H1 (cell line): ENCODE measurements around the gene SPP1. TPM values are rescaled to one million over a fixed set of nuclear protein-coding genes. Genes with fewer than 3 reads are reported as not detected.

Source experiments
- CTCF ChIA-PET: fragments of 300-600 bp; sonication (Branson Sonifier 250); formaldehyde crosslinking; loops from one replicate; lab custom pipeline; 2021; ENCODE audit not compliant: partially characterized antibody; lab: Charles Lee
- POLR2A ChIA-PET: fragments of 300-600 bp; sonication (Branson Sonifier 250); formaldehyde crosslinking; loops from one replicate; lab custom pipeline; 2021; ENCODE audit warnings: inconsistent platforms; ENCODE audit not compliant: partially characterized antibody; lab: Charles Lee
- DNase-seq, 2 experiments: peaks; one replicate each; pipeline versions ENCODE4 v3.0.0 to v3.0.0-alpha.2; 2010 to 2022; ENCODE audit warnings: low spot score in 2 of 2, low read depth in 1 of 2, mixed read lengths in 1 of 2
- FAIRE-seq: peaks from 2 replicates; lab custom pipeline; 2011; peaks lifted over from hg19 to GRCh38; lab: Jason Lieb, UNC
- H2AFZ ChIP-seq: 2 replicates; pipeline ENCODE4 v1.8.1; 2012; ENCODE audit warnings: low read length, inconsistent platforms
- H2AK5ac ChIP-seq: 2 replicates; pipeline ENCODE4 v1.6.1; 2013; ENCODE audit warnings: low read depth, low read length
- H2BK120ac ChIP-seq: replicated peaks from 2 replicates; pipeline ENCODE3; 2013; ENCODE audit warnings: low read depth, low read length, inconsistent platforms
- H2BK12ac ChIP-seq: 2 replicates; pipeline ENCODE4 v1.6.1; 2013; ENCODE audit warnings: low read depth, low read length
- H2BK15ac ChIP-seq: 2 replicates; pipeline ENCODE4 v1.6.1; 2013; ENCODE audit warnings: low read length
- H2BK20ac ChIP-seq: 2 replicates; pipeline ENCODE4 v1.6.1; 2013; ENCODE audit warnings: low read length
- H2BK5ac ChIP-seq: 2 replicates; pipeline ENCODE4 v1.6.1; 2013; ENCODE audit warnings: low read depth, low read length
- H3K14ac ChIP-seq: 2 replicates; pipeline ENCODE4 v1.6.1; 2013; ENCODE audit warnings: inconsistent platforms; ENCODE audit not compliant: insufficient read length
- H3K18ac ChIP-seq: 2 replicates; pipeline ENCODE4 v1.6.1; 2013; ENCODE audit warnings: low read length; ENCODE audit errors: extremely low read depth
- H3K23ac ChIP-seq: 2 replicates; pipeline ENCODE4 v1.6.1; 2013; ENCODE audit warnings: inconsistent platforms; ENCODE audit not compliant: insufficient read length
- H3K23me2 ChIP-seq: 2 replicates; pipeline ENCODE4 v1.6.1; 2013; ENCODE audit warnings: low read depth, low read length
- H3K27ac ChIP-seq: 2 replicates; pipeline ENCODE4 v1.6.1; 2011; ENCODE audit warnings: low read depth, low read length, inconsistent platforms
- H3K27me3 ChIP-seq, 4 experiments: replicated peaks in 1 of 4; 1 replicate in 1 of 4; 2 replicates in 3 of 4; pipeline versions ENCODE4 v1.6.1 to v1.8.1; 2011 to 2013; ENCODE audit warnings: low read length in 3 of 4, mild to moderate bottlenecking in 3 of 4, inconsistent platforms in 2 of 4, mixed read lengths in 2 of 4, moderate library complexity in 1 of 4; ENCODE audit not compliant: control insufficient read depth in 3 of 4, insufficient read depth in 3 of 4; ENCODE audit errors: extremely low read depth in 1 of 4
- H3K36me3 ChIP-seq, 4 experiments: 2 replicates each; pipeline versions ENCODE4 v1.6.1 to v1.8.1; 2011 to 2013; ENCODE audit warnings: mild to moderate bottlenecking in 4 of 4, low read length in 3 of 4, moderate library complexity in 2 of 4, control low read depth in 1 of 4, inconsistent platforms in 1 of 4; ENCODE audit not compliant: insufficient read depth in 4 of 4, control insufficient read depth in 2 of 4
- H3K4ac ChIP-seq: replicated peaks from 2 replicates; pipeline ENCODE3; 2013; ENCODE audit warnings: low read length, low read depth, mixed read lengths, inconsistent platforms; ENCODE audit not compliant: insufficient read length
- H3K4me1 ChIP-seq, 4 experiments: replicated peaks in 1 of 4; 1 replicate in 1 of 4; 2 replicates in 3 of 4; pipeline versions ENCODE4 v1.6.1 to v1.8.1; 2011 to 2013; ENCODE audit warnings: low read length in 3 of 4, inconsistent platforms in 2 of 4, mixed read lengths in 1 of 4; ENCODE audit not compliant: insufficient read depth in 4 of 4, control insufficient read depth in 3 of 4
- H3K4me2 ChIP-seq, 2 experiments: 2 replicates each; pipeline versions ENCODE4 v1.6.1 to v1.8.1; 2011 to 2013; ENCODE audit warnings: low read depth in 2 of 2, low read length in 2 of 2, control low read depth in 1 of 2, inconsistent platforms in 1 of 2, mild to moderate bottlenecking in 1 of 2; ENCODE audit not compliant: insufficient read depth in 1 of 2
- H3K4me3 ChIP-seq, 4 experiments: fragments of 200-600, 300-600 bp in 1 of 4; sonication (generic), shearing (Covaris generic), sonication (Bioruptor Twin) in 1 of 4; 2 replicates each; pipeline versions ENCODE4 v1.5.1 to v1.8.1; 2011 to 2016; ENCODE audit warnings: low read length in 4 of 4, low read depth in 3 of 4, control low read depth in 2 of 4, inconsistent platforms in 2 of 4, mild to moderate bottlenecking in 2 of 4, mixed read lengths in 1 of 4, moderate library complexity in 1 of 4; ENCODE audit not compliant: insufficient read depth in 2 of 4; ENCODE audit errors: extremely low read depth in 1 of 4
- H3K56ac ChIP-seq: replicated peaks from 2 replicates; pipeline ENCODE3; 2013; ENCODE audit warnings: low read depth, mild to moderate bottlenecking, mixed read lengths, low read length, inconsistent platforms; ENCODE audit not compliant: insufficient read length
- H3K79me1 ChIP-seq: 2 replicates; pipeline ENCODE4 v1.6.1; 2013; ENCODE audit warnings: low read depth, low read length, control low read depth
- H3K79me2 ChIP-seq, 2 experiments: 2 replicates each; pipeline versions ENCODE4 v1.6.1 to v1.8.1; 2012 to 2013; ENCODE audit warnings: low read length in 2 of 2, mild to moderate bottlenecking in 2 of 2, inconsistent platforms in 1 of 2; ENCODE audit not compliant: insufficient read depth in 2 of 2, control insufficient read depth in 1 of 2
- H3K9ac ChIP-seq, 4 experiments: replicated peaks in 1 of 4; 1 replicate in 1 of 4; 2 replicates in 3 of 4; pipeline versions ENCODE4 v1.6.1 to v1.8.1; 2011 to 2013; ENCODE audit warnings: low read depth in 3 of 4, low read length in 3 of 4, control low read depth in 2 of 4, mild to moderate bottlenecking in 2 of 4, moderate library complexity in 2 of 4, inconsistent platforms in 1 of 4; ENCODE audit errors: extremely low read depth in 1 of 4
- H3K9me3 ChIP-seq, 2 experiments: 2 replicates each; pipeline versions ENCODE4 v1.6.1 to v1.8.1; 2012 to 2013; ENCODE audit warnings: mild to moderate bottlenecking in 2 of 2, moderate library complexity in 2 of 2, control low read depth in 1 of 2, inconsistent platforms in 1 of 2, low read depth in 1 of 2, low read length in 1 of 2, mixed read lengths in 1 of 2; ENCODE audit not compliant: insufficient read depth in 2 of 2
- H4K20me1 ChIP-seq, 2 experiments: replicated peaks in 1 of 2; 2 replicates each; pipeline versions ENCODE3 to v1.8.1; 2011 to 2013; ENCODE audit warnings: inconsistent platforms in 2 of 2, low read length in 2 of 2, mild to moderate bottlenecking in 1 of 2; ENCODE audit not compliant: insufficient read depth in 2 of 2, control insufficient read depth in 1 of 2
- H4K5ac ChIP-seq: 2 replicates; pipeline ENCODE4 v1.6.1; 2013; ENCODE audit warnings: low read length, low read depth, mixed read lengths, inconsistent platforms; ENCODE audit not compliant: insufficient read length
- H4K8ac ChIP-seq: 2 replicates; pipeline ENCODE4 v1.8.0; 2013; ENCODE audit warnings: mild to moderate bottlenecking, moderate library complexity, low read length, inconsistent platforms; ENCODE audit not compliant: insufficient read depth; ENCODE audit errors: extremely low read depth
- H4K91ac ChIP-seq: replicated peaks from 2 replicates; pipeline ENCODE3; 2013; ENCODE audit warnings: low read length, mixed read lengths, inconsistent platforms; ENCODE audit not compliant: insufficient read length
- BRCA1 ChIP-seq: IDR thresholded peaks from 2 replicates; pipeline ENCODE4 v1.6.1; 2012; ENCODE audit warnings: low read depth, low read length, improper control_type of control experiment
- NRF1 ChIP-seq: IDR thresholded peaks from 2 replicates; pipeline ENCODE4 v1.6.1; 2011; ENCODE audit warnings: mild to moderate bottlenecking, low read depth, low read length, improper control_type of control experiment
- WGBS, 2 experiments: shearing (Covaris generic) in 1 of 2; methylation state at CpG; one replicate each; pipeline versions ENCODE4 v1.1.6 to v1.1.7; 2013 to 2015; ENCODE audit warnings: low lambda C conversion rate in 2 of 2, mixed read lengths in 2 of 2, inconsistent platforms in 1 of 2, low coverage in 1 of 2, missing lambda C conversion rate in 1 of 2; ENCODE audit not compliant: insufficient replicate concordance in 2 of 2, insufficient coverage in 1 of 2, insufficient read length in 1 of 2; ENCODE audit errors: extremely low coverage in 1 of 2, missing lambda C conversion rate in 1 of 2; 5-methylcytosine and 5-hydroxymethylcytosine counted together
- polyA plus RNA-seq, 7 experiments: library from polyadenylated mRNA; depleted of rRNA in 3 of 7; stranded (reverse) in 5 of 7; unstranded in 2 of 7; fragments of >200 nt in 5 of 7; fragments of 200-250 nt in 2 of 7; gene quantifications; 1 replicate in 5 of 7; 2 replicates in 1 of 7; 4 replicates in 1 of 7; pipeline versions ENCODE4 v1.2.1 to v1.2.3, GENCODE V29; 2011 to 2013; ENCODE audit warnings: missing spikeins in 2 of 7, mixed read lengths in 2 of 7
- total RNA-seq: library from RNA; stranded (reverse); fragmentation: NEBNext Ultra II Directional; extraction: Animal tissue kit (Norgen Biotek cat#: 25700); gene quantifications from 2 replicates; pipeline ENCODE4 v1.2.1, GENCODE V29; 2021

SPP1 gene
- total and polyA plus RNA-seq, 2 of the 8 experiments (the other 6 are each of a cell fraction or from before 2014, with no cell fraction given), result 13.7 to 26.5 TPM

DNA sequence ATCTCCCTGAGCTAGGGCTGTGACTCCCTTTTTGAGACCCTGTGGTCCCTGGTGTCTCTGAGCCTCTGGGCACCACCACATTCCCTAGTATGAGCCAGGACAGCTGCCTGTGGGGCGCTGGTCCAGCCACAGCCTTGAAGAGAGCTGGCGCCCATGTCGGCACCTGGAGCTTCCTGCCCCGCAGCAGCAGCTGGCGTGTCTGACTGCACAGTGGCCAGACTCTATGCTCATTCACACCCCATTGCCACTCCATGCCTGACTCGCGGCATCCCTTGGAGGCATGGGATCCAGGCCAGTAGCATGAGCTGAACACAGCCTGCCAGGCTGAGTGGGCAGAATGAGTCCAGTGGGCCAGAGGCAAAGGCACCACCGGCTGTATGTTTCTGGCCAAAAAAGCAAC, 8.3 kb upstream of the SPP1 start:
- no peak overlapping the region for H3K9ac ChIP-seq
- H4K8ac ChIP-seq, result no peak overlapping the region
- no peak overlapping the region for H4K91ac ChIP-seq
- no peaks in the 10 kb centered on the region for H3K9me3 ChIP-seq
- H3K56ac ChIP-seq, result no peak overlapping the region
- ChIA-PET POLR2A (interaction anchor here (0.6 to 5.5 kb wide), 8 partner anchors 12 to 46 kb away, joined by 3 to 20 read pairs (median 8); no protein-coding TSS in a partner anchor), CTCF (interaction anchor here (0.7 to 7.1 kb wide), 15 partner anchors 8 to 264 kb away, joined by 3 to 94 read pairs (median 8); partner anchors contain the start of gene SPP1)
- no peak overlapping the region for H4K5ac ChIP-seq
- peaks cover 0 to 4% (median 2%) of the 10 kb centered on the region in 4 experiments; a peak in 2 of 7 replicates for H3K4me1 ChIP-seq
- H3K18ac ChIP-seq, result no peak overlapping the region
- H2BK5ac ChIP-seq, result no peak overlapping the region
- no peak overlapping the region for H3K4ac ChIP-seq
- H3K23ac ChIP-seq, result no peak overlapping the region
- no peak overlapping the region for H2BK120ac ChIP-seq
- no peak overlapping the region for H2AK5ac ChIP-seq
- H2BK12ac ChIP-seq, result no peak overlapping the region
- no peaks in the 10 kb centered on the region for H3K79me1 ChIP-seq
- H3K27ac ChIP-seq, result no peak overlapping the region
- no peak for TF ChIP-seq NRF1
- no peak for TF ChIP-seq BRCA1
- no peaks in the 10 kb centered on the region for H3K27me3 ChIP-seq
- no peaks in the 10 kb centered on the region for H3K36me3 ChIP-seq
- no peak overlapping the region for H3K4me3 ChIP-seq
- DNase-seq (no peak), FAIRE-seq (no peak)
- no peak overlapping the region for H3K14ac ChIP-seq
- 92% methylated on average over 8 of the region's 8 CpGs; no CpG with 5 or more reads in 1 of the 2 experiments for WGBS, 2 experiments
- no peaks in the 10 kb centered on the region for H4K20me1 ChIP-seq
- no peak overlapping the region for H2BK15ac ChIP-seq
- H2AFZ ChIP-seq, result no peak overlapping the region
- H2BK20ac ChIP-seq, result no peak overlapping the region
- no peaks in the 10 kb centered on the region for H3K79me2 ChIP-seq
- H3K23me2 ChIP-seq, result no peaks in the 10 kb centered on the region
- no peak overlapping the region for H3K4me2 ChIP-seq
